Lung (tissue), 12 donors: Measurements from ENCODE around the gene LINC01488. TPM values are rescaled to one million over a fixed set of nuclear protein-coding genes. Genes with fewer than 3 reads are reported as not detected.

Experiments used
- ATAC-seq: fragments of 200-7000 bp; cut with Tn5 transposase; one replicate; pipeline ENCODE4 v1.9.1; 2020; ENCODE audit warnings: moderate number of reproducible peaks; ENCODE audit not compliant: insufficient read depth, low FRiP score
- DNase-seq, 3 donors: peaks; one replicate each; pipeline ENCODE4 v3.0.0-alpha.2; 2013 to 2017
- H3K27ac ChIP-seq, 2 donors: one replicate each; pipeline ENCODE4 v1.5.1; 2013; ENCODE audit warnings: mild to moderate bottlenecking in 2 of 2, moderate library complexity in 2 of 2, control low read depth in 1 of 2, inconsistent platforms in 1 of 2, low read depth in 1 of 2, low read length in 1 of 2
- H3K27me3 ChIP-seq, 3 donors: one replicate each; pipeline ENCODE4 v1.5.1; 2013; ENCODE audit warnings: low read length in 2 of 3; ENCODE audit not compliant: control insufficient read depth in 3 of 3, insufficient read depth in 3 of 3
- H3K36me3 ChIP-seq, 4 donors: one replicate each; pipeline ENCODE4 v1.5.1; 2013; ENCODE audit warnings: low read length in 4 of 4, mild to moderate bottlenecking in 1 of 4, moderate library complexity in 1 of 4; ENCODE audit not compliant: control insufficient read depth in 4 of 4, insufficient read depth in 4 of 4
- H3K4me1 ChIP-seq, 5 donors: one replicate each; pipeline ENCODE4 v1.5.1; 2013; ENCODE audit warnings: low read length in 5 of 5, mild to moderate bottlenecking in 2 of 5, moderate library complexity in 1 of 5; ENCODE audit not compliant: control insufficient read depth in 5 of 5, insufficient read depth in 5 of 5
- H3K4me3 ChIP-seq: one replicate; pipeline ENCODE4 v1.5.1; 2013; ENCODE audit warnings: mild to moderate bottlenecking, control low read depth, moderate library complexity
- H3K9ac ChIP-seq, 2 donors: one replicate each; pipeline ENCODE4 v1.5.1; 2013; ENCODE audit warnings: low read length in 2 of 2, control low read depth in 1 of 2; ENCODE audit not compliant: insufficient read depth in 1 of 2
- H3K9me3 ChIP-seq, 4 donors: one replicate each; pipeline ENCODE4 v1.5.1; 2013; ENCODE audit warnings: low read length in 3 of 4, mild to moderate bottlenecking in 1 of 4, moderate library complexity in 1 of 4; ENCODE audit not compliant: control insufficient read depth in 4 of 4, insufficient read depth in 3 of 4
- WGBS, 2 donors: extraction: QIAGEN DNeasy Blood & Tissue Kit; methylation state at CpG; one replicate each; pipeline ENCODE4 v1.1.7; 2013; 5-methylcytosine and 5-hydroxymethylcytosine counted together
- polyA plus RNA-seq, 2 donors: library from polyadenylated mRNA; stranded (reverse); fragments of 200-250 nt; gene quantifications; one replicate each; pipeline ENCODE4 v1.2.1, GENCODE V29; 2013
- total RNA-seq, 2 donors: library from RNA; depleted of rRNA in 1 of 2; stranded (reverse); fragments of >200 nt in 1 of 2; gene quantifications; one replicate each; pipeline ENCODE4 v1.2.1, GENCODE V29; 2014 to 2021
- TF ChIP-seq, protein P1 (sequence below): IDR thresholded peaks from 2 replicates; pipeline ENCODE4 v1.5.1; 2012; ENCODE audit warnings: mild to moderate bottlenecking; ENCODE audit errors: control extremely low read depth, extremely low read depth
- donor health status: control.
- donor health status: control.
- donor health status: Bipolar disorder and iron deficiency.
- donor health status: healthy.
- donor health status: DM: yes; HTN: yes; CAD: no.

Gene LINC01488
- total and polyA plus RNA-seq, 4 donors, result not detected

DNA sequence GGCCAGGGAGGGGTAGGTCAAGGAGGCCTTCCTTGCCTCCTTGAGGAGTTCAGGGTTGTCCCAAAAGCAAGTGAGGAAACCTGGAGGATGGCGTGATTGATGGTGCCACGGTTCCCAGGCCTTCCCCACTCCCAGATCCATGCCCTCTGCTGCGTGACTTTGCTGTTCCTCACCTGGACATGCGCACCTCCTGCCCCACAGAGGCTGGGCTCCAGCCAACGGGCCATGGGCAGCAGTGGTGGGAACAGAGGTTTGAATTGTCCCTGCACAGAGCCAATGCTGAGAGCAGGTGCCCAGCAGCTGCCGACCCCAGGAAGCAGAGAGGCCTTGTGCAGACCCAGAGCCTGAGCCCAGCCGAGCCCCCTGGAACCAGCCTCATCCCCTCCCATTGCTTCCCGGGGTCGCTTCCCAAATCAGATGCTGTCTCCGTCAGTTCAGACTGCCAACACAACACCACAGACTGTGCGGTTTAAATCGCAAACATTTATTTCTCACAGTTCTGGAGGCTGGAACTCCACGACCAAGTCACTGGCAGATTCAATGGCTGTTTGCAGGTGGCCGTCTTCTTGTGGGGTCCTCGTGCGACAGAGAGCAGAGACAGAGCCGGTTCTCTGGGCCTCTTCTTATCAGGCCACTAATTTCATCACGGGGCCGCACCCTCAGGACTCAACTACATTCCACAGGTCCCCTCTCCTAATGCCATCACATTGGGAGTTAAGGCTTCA lies 6.2 kb upstream of the LINC01488 start:
- Histone ChIP-seq H3K4me1 (peaks cover 0 to 21% (median 6%) of the 10 kb centered on the region in 5 donors), H3K9me3 (peaks cover 0 to 6% (median 0%) of the 10 kb centered on the region in 4 donors), H3K36me3 (no peaks in the 10 kb centered on the region), H3K4me3 (no peak overlapping the region), H3K9ac (no peak overlapping the region), H3K27ac (no peak overlapping the region), H3K27me3 (no peaks in the 10 kb centered on the region)
- no peak for DNase-seq
- no peak for ATAC-seq
- TF ChIP-seq, protein P1, sequence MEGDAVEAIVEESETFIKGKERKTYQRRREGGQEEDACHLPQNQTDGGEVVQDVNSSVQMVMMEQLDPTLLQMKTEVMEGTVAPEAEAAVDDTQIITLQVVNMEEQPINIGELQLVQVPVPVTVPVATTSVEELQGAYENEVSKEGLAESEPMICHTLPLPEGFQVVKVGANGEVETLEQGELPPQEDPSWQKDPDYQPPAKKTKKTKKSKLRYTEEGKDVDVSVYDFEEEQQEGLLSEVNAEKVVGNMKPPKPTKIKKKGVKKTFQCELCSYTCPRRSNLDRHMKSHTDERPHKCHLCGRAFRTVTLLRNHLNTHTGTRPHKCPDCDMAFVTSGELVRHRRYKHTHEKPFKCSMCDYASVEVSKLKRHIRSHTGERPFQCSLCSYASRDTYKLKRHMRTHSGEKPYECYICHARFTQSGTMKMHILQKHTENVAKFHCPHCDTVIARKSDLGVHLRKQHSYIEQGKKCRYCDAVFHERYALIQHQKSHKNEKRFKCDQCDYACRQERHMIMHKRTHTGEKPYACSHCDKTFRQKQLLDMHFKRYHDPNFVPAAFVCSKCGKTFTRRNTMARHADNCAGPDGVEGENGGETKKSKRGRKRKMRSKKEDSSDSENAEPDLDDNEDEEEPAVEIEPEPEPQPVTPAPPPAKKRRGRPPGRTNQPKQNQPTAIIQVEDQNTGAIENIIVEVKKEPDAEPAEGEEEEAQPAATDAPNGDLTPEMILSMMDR, result no peak
- WGBS, 2 donors, result 93 to 94% methylated on average over 19 of the region's 19 CpGs

DNA sequence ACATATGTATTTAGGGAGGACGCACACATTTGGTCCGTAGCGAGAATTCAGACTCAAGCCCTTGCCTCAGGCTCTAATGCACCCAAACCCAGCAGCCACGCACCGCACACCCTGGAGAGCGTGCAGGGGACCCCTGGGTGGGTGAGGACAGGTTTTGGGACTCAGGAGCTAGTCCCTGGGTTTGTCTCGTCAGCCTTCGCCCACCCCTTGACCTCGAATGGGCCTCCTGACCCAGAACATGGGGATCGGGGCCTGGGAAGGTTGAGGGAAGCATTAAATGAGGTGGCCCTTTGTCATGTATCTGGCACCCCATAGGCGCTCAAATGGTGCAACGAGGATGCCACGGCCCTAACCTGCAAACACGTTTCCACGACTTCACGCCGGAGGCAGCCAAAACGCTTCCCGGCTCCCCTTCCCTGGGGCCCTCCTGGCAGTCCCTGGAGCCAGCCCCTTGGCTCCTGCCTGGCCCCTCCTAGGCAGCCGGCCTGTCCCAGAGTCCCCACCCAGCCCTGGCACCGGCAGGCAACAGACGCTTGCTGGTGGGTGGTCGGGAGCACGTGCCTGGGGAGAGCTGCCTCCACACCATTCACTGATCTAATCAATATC lies 5.5 kb upstream of the LINC01488 start:
- 92% methylated on average over 24 of the region's 24 CpGs for WGBS, 2 donors
- H3K27ac ChIP-seq, result no peak overlapping the region
- peak in 2 of 3 donors; percentile 45 to 56 for DNase-seq
- peaks cover 0 to 6% (median 0%) of the 10 kb centered on the region in 4 donors for H3K9me3 ChIP-seq
- no peaks in the 10 kb centered on the region for H3K27me3 ChIP-seq
- no peak overlapping the region for H3K9ac ChIP-seq
- H3K4me3 ChIP-seq, result no peak overlapping the region
- no peaks in the 10 kb centered on the region for H3K36me3 ChIP-seq
- TF ChIP-seq, protein P1, result no peak
- peaks cover 0 to 26% (median 12%) of the 10 kb centered on the region in 5 donors for H3K4me1 ChIP-seq
- no peak for ATAC-seq

DNA sequence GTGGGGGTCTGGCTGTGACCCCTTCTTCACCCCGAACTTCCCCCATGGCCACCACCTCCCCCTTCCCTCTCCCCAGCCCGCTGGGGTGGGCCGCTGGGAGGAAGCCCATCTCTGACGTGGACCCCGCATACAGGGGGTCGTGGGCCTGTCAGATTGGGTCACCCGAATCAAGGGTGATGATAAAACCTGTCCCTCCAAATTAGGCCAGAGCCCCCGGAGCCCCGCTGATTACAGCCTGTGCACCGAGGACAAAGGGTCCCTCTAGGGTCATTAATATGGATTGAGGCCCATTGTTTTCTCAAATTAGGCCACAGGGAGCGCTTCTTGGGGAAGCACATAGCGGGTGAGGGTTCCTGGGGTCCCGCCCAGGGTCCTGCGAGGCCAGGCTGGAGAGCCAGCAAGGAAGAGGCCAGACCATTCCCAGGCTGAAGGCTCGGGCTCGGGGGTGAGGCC lies 4.9 kb upstream of the LINC01488 start:
- no peak for ATAC-seq
- Histone ChIP-seq H3K4me3 (no peak overlapping the region), H3K36me3 (no peaks in the 10 kb centered on the region), H3K27ac (no peak overlapping the region), H3K9me3 (peaks cover 0 to 6% (median 0%) of the 10 kb centered on the region in 4 donors), H3K9ac (no peak overlapping the region), H3K4me1 (peaks cover 0 to 24% (median 10%) of the 10 kb centered on the region in 5 donors), H3K27me3 (no peaks in the 10 kb centered on the region)
- TF ChIP-seq, protein P1, result no peak
- WGBS, 2 donors, result 89 to 93% methylated on average over 14 to 16 of the region's 16 CpGs
- DNase-seq, result no peak
